Nephron progenitor cell (in vitro differentiated cells): ENCODE data around the gene DLGAP3.

ENCODE experiments used
- DNase-seq: peaks from one replicate; pipeline ENCODE4 v3.0.0; 2021
- H3K27ac Mint-ChIP-seq: 2 replicates; pipeline ENCODE4 v1.8.0; 2021; ENCODE audit warnings: mild to moderate bottlenecking, moderate library complexity, mixed read lengths
- H3K27me3 Mint-ChIP-seq: 2 replicates; pipeline ENCODE4 v1.8.0; 2021; ENCODE audit warnings: mild to moderate bottlenecking, low read depth, mixed read lengths; ENCODE audit not compliant: poor library complexity
- H3K36me3 Mint-ChIP-seq: 2 replicates; pipeline ENCODE4 v1.8.0; 2021; ENCODE audit warnings: low read depth, mixed read lengths
- H3K4me1 Mint-ChIP-seq: 2 replicates; pipeline ENCODE4 v1.8.0; 2021; ENCODE audit warnings: mixed read lengths
- H3K4me3 Mint-ChIP-seq: 2 replicates; pipeline ENCODE4 v1.8.0; 2021; ENCODE audit warnings: mild to moderate bottlenecking, moderate library complexity, mixed read lengths
- H3K9me3 Mint-ChIP-seq: 2 replicates; pipeline ENCODE4 v1.8.0; 2021; ENCODE audit warnings: mild to moderate bottlenecking, moderate library complexity, mixed read lengths
- CTCF ChIP-seq: fragments of 200-600 bp; sonication (generic); IDR thresholded peaks from 2 replicates; pipeline ENCODE4 v1.5.0; 2021; ENCODE audit warnings: antibody characterized with exemption

The DLGAP3 gene

GRCh38 chr1:34918386-34918976, 11.0 kb downstream of the DLGAP3 start:
- Mint-ChIP-seq H3K9me3 (no peaks in the 10 kb centered on the region), H3K27me3 (peaks cover 52% of the 10 kb centered on the region), H3K4me3 (no peak overlapping the region), H3K27ac (no peak overlapping the region), H3K36me3 (no peaks in the 10 kb centered on the region), H3K4me1 (peaks cover 7% of the 10 kb centered on the region)
- no peak for DNase-seq
- TF ChIP-seq CTCF, result no peak

GRCh38 chr1:34917017-34917416, 12.4 kb downstream of the DLGAP3 start:
- DNase-seq, result no peak
- Mint-ChIP-seq H3K27me3 (peaks cover 48% of the 10 kb centered on the region), H3K9me3 (no peaks in the 10 kb centered on the region), H3K4me1 (peaks cover 7% of the 10 kb centered on the region), H3K36me3 (no peaks in the 10 kb centered on the region), H3K27ac (no peak overlapping the region), H3K4me3 (no peak overlapping the region)
- TF ChIP-seq CTCF, result no peak

GRCh38 chr1:34916104-34916503, 13.3 kb downstream of the DLGAP3 start:
- Mint-ChIP-seq H3K9me3 (no peaks in the 10 kb centered on the region), H3K27me3 (peaks cover 48% of the 10 kb centered on the region), H3K4me1 (peaks cover 7% of the 10 kb centered on the region), H3K36me3 (no peaks in the 10 kb centered on the region), H3K4me3 (no peak overlapping the region), H3K27ac (no peak overlapping the region)
- TF ChIP-seq CTCF, result no peak
- no peak for DNase-seq

- Mint-ChIP-seq H3K27me3 (peaks cover 47% of the 10 kb centered on the region), H3K36me3 (no peaks in the 10 kb centered on the region), H3K4me3 (no peak overlapping the region), H3K4me1 (peaks cover 7% of the 10 kb centered on the region), H3K27ac (no peak overlapping the region), H3K9me3 (no peaks in the 10 kb centered on the region)
- no peak for TF ChIP-seq CTCF
- no peak for DNase-seq
These were observed 13.9 kb downstream of the DLGAP3 start for GRCh38 chr1:34915521-34915920.

GRCh38 chr1:34914958-34915357, 14.5 kb downstream of the DLGAP3 start:
- TF ChIP-seq CTCF, result no peak
- H3K4me3 Mint-ChIP-seq, result no peak overlapping the region
- H3K9me3 Mint-ChIP-seq, result no peaks in the 10 kb centered on the region
- peaks cover 43% of the 10 kb centered on the region for H3K27me3 Mint-ChIP-seq
- H3K36me3 Mint-ChIP-seq, result no peaks in the 10 kb centered on the region
- DNase-seq, result no peak
- peaks cover 7% of the 10 kb centered on the region for H3K4me1 Mint-ChIP-seq
- no peak overlapping the region for H3K27ac Mint-ChIP-seq

- Mint-ChIP-seq H3K4me3 (no peak overlapping the region), H3K36me3 (no peaks in the 10 kb centered on the region), H3K9me3 (no peaks in the 10 kb centered on the region), H3K27me3 (peaks cover 46% of the 10 kb centered on the region), H3K4me1 (no peaks in the 10 kb centered on the region), H3K27ac (no peak overlapping the region)
- no peak for DNase-seq
- no peak for TF ChIP-seq CTCF
These were observed 18.0 kb downstream of the DLGAP3 start for GRCh38 chr1:34911465-34911864.
